Measurements from ENCODE around the gene DCBLD1. TPM values are rescaled to one million over a fixed set of nuclear protein-coding genes. Genes with fewer than 3 reads are reported as not detected.

Gene DCBLD1
- polyA plus RNA-seq, 2 donors: 3.8 TPM

GRCh38 chr6:117590447-117590846 is 108.0 kb downstream of the DCBLD1 start:
- no peak overlapping the region for H3K27ac ChIP-seq (ENCODE audit: low read depth in 2 of 2, low read length in 1 of 2)
- no peaks in the 10 kb centered on the region for H3K36me3 ChIP-seq (ENCODE audit: control insufficient read depth in 2 of 2, insufficient read depth in 2 of 2, low read length in 1 of 2)
- no peaks in the 10 kb centered on the region for H3K27me3 ChIP-seq (ENCODE audit: control insufficient read depth in 1 of 2, insufficient read depth in 2 of 2, low read length in 2 of 2)
- H3K4me1 ChIP-seq (ENCODE audit: control insufficient read depth in 2 of 2, insufficient read depth in 2 of 2, low read length in 1 of 2): no peaks in the 10 kb centered on the region
- H3K9me3 ChIP-seq (ENCODE audit: control insufficient read depth in 2 of 2, insufficient read depth in 1 of 2, low read depth in 1 of 2, low read length in 1 of 2): no peaks in the 10 kb centered on the region
- no peak overlapping the region for H3K4me3 ChIP-seq (ENCODE audit: low read depth in 1 of 2, low read length in 2 of 2)
- 86 to 92% methylated on average over 5 of the region's 5 CpGs for WGBS, 2 donors

GRCh38 chr6:117591405-117591804 is 108.9 kb downstream of the DCBLD1 start:
- Histone ChIP-seq H3K4me1 (ENCODE audit: control insufficient read depth in 2 of 2, insufficient read depth in 2 of 2, low read length in 1 of 2) (no peaks in the 10 kb centered on the region), H3K9me3 (ENCODE audit: control insufficient read depth in 2 of 2, insufficient read depth in 1 of 2, low read depth in 1 of 2, low read length in 1 of 2) (no peaks in the 10 kb centered on the region), H3K4me3 (ENCODE audit: low read depth in 1 of 2, low read length in 2 of 2) (no peak overlapping the region), H3K27ac (ENCODE audit: low read depth in 2 of 2, low read length in 1 of 2) (no peak overlapping the region), H3K27me3 (ENCODE audit: control insufficient read depth in 1 of 2, insufficient read depth in 2 of 2, low read length in 2 of 2) (no peaks in the 10 kb centered on the region), H3K36me3 (ENCODE audit: control insufficient read depth in 2 of 2, insufficient read depth in 2 of 2, low read length in 1 of 2) (no peaks in the 10 kb centered on the region)
- WGBS, 2 donors: 71 to 92% methylated on average over 3 of the region's 3 CpGs

- H3K27ac ChIP-seq (ENCODE audit: low read depth in 2 of 2, low read length in 1 of 2): no peak overlapping the region
- no peaks in the 10 kb centered on the region for H3K4me1 ChIP-seq (ENCODE audit: control insufficient read depth in 2 of 2, insufficient read depth in 2 of 2, low read length in 1 of 2)
- 78 to 84% methylated on average over 3 of the region's 3 CpGs for WGBS, 2 donors
- H3K27me3 ChIP-seq (ENCODE audit: control insufficient read depth in 1 of 2, insufficient read depth in 2 of 2, low read length in 2 of 2): no peaks in the 10 kb centered on the region
- no peaks in the 10 kb centered on the region for H3K9me3 ChIP-seq (ENCODE audit: control insufficient read depth in 2 of 2, insufficient read depth in 1 of 2, low read depth in 1 of 2, low read length in 1 of 2)
- H3K36me3 ChIP-seq (ENCODE audit: control insufficient read depth in 2 of 2, insufficient read depth in 2 of 2, low read length in 1 of 2): no peaks in the 10 kb centered on the region
- no peak overlapping the region for H3K4me3 ChIP-seq (ENCODE audit: low read depth in 1 of 2, low read length in 2 of 2)
Measured at GRCh38 chr6:117592983-117593759, 110.7 kb downstream of the DCBLD1 start.

DNA sequence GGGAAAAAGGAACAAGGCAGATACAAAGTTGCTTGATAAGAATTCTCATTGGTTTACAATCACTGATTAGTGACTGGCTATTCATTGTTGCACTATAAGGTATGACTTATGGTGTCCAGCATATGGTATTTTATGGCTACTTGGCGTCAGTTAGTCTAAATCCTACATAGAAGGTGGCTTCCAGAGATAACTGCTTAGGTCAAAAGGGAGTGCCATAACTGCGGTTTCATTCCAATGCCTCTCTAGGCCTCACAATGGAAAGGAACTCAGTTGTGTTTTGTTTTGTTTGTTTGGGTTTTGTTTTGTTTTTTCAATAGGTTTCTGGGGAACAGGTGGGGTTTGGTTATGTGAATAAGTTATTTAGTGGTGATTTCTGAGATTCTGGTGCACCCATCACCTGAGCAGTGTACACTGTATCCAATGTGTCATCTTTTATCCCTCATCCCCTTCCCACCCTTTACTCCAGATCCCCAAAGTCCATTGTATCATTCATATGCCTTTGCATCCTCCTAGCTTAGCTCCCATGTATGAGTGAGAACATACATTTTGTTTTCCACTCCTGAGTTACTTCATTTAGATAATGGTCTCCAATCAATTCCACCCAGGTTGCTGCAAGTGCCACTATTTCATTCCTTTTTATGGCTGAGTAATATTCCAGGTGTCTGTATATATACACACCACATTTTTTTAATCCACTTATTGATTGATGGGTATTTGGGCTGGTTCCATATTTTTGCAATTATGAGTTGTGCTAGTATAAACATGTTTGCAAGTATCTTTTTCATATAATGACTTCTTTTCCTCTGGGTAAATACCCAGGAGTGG is 112.8 kb downstream of the DCBLD1 start:
- no peak overlapping the region for H3K27ac ChIP-seq (ENCODE audit: low read depth in 2 of 2, low read length in 1 of 2)
- 85 to 99% methylated on average over 2 of the region's 2 CpGs for WGBS, 2 donors
- H3K9me3 ChIP-seq (ENCODE audit: control insufficient read depth in 2 of 2, insufficient read depth in 1 of 2, low read depth in 1 of 2, low read length in 1 of 2): no peaks in the 10 kb centered on the region

DNA sequence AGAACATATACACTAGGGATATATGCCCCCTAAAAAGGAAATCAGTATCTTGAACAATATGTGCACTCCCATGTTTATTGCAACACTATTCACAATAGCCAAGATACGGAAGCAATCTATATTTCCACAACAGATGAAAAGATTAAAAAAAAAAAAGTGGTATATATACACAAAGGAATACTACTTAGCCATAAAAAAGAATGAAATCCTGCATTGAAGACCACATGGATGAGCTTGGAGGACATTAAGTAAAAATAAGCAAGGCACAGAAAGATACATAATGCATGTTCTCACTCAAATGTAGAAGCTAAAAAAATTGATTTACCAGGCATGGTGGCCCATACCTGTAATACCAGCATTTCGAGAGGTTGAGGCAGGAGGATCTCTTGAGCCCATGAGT is 115.3 kb downstream of the DCBLD1 start:
- Histone ChIP-seq H3K27me3 (ENCODE audit: control insufficient read depth in 1 of 2, insufficient read depth in 2 of 2, low read length in 2 of 2) (no peaks in the 10 kb centered on the region), H3K27ac (ENCODE audit: low read depth in 2 of 2, low read length in 1 of 2) (no peak overlapping the region), H3K4me1 (ENCODE audit: control insufficient read depth in 2 of 2, insufficient read depth in 2 of 2, low read length in 1 of 2) (no peaks in the 10 kb centered on the region), H3K4me3 (ENCODE audit: low read depth in 1 of 2, low read length in 2 of 2) (no peak overlapping the region), H3K36me3 (ENCODE audit: control insufficient read depth in 2 of 2, insufficient read depth in 2 of 2, low read length in 1 of 2) (peaks cover 0 to 2% of the 10 kb centered on the region in 2 donors), H3K9me3 (ENCODE audit: control insufficient read depth in 2 of 2, insufficient read depth in 1 of 2, low read depth in 1 of 2, low read length in 1 of 2) (no peaks in the 10 kb centered on the region)
- 96 to 97% methylated on average over 2 of the region's 2 CpGs for WGBS, 2 donors

More for the DNA sequence above, 112.8 kb downstream of the DCBLD1 start:
- H3K4me3 ChIP-seq (ENCODE audit: low read depth in 1 of 2, low read length in 2 of 2): no peak overlapping the region
- H3K36me3 ChIP-seq (ENCODE audit: control insufficient read depth in 2 of 2, insufficient read depth in 2 of 2, low read length in 1 of 2): peaks cover 0 to 2% of the 10 kb centered on the region in 2 donors
- H3K27me3 ChIP-seq (ENCODE audit: control insufficient read depth in 1 of 2, insufficient read depth in 2 of 2, low read length in 2 of 2): no peaks in the 10 kb centered on the region
- H3K4me1 ChIP-seq (ENCODE audit: control insufficient read depth in 2 of 2, insufficient read depth in 2 of 2, low read length in 1 of 2): no peaks in the 10 kb centered on the region

Other genes with a start within 250 kb of the DCBLD1 start
- under 1 TPM; 0.04 TPM for gene VGLL2, start 217.1 kb upstream of the DCBLD1 start, polyA plus RNA-seq
- not detected for gene ROS1, start 56.7 kb upstream of the DCBLD1 start, polyA plus RNA-seq
- 10 to 100 TPM in 1 of 2 donors, 1 to 10 TPM in 1; 8.6 to 12.1 TPM for gene GOPC, start 119.8 kb downstream of the DCBLD1 start, polyA plus RNA-seq
- 10 to 100 TPM in 1 of 2 donors, 1 to 10 TPM in 1; 9.2 to 13.3 TPM for gene NUS1, start 192.8 kb downstream of the DCBLD1 start, polyA plus RNA-seq

All from esophagus (tissue), 2 donors.